Fibroblast of skin of back (primary cell): ENCODE results near the gene BRI3BP.
"Not testable (repeated sequence)": the region's sequence is repeated elsewhere in the genome, so short reads cannot be mapped to it uniquely, and the experiment has no call there.

Experiments
- DNase-seq: peaks from one replicate; pipeline ENCODE4 v3.0.0-alpha.2; 2013

The BRI3BP gene

DNA sequence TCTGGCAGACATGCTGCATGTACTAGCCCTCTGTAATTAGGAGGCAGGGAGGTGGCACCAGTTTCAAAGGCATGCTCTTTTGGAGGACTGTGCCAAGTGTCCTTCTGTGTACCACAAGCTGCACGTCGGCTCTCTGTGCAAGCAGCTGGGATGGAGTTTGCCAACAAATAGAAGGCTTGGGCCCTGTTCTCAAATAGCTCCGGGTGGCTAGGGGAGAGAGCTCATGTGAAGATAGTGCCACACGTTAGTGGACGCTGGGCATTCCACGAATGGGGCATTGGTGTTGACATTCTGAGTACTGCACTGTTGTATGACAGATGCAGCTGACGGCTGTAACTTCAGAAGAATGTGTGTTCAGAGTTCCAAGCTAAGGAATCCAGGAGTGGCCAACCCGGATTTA lies 76.2 kb downstream of the BRI3BP start:
- DNase-seq, result no peak

DNA sequence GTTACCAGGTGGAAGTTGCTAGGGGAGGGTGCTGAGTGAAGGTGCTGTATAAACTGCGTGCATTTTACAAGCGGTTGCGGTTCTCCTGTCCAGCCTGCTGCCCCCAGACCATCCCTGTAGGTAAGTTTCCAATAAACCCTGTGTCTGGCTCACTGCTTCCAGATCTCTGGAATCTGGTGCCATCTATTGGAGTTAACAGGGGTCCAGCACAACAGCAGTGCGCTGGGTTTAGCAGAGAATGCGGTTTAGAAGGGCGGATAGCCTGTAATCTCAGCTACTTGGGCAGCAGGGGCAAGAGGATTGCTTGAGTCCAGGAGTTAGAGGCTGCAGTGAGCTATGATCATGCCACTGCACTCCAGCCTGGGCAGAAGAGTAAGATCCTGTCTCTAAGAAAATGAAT lies 76.7 kb downstream of the BRI3BP start:
- DNase-seq, result no peak

DNA sequence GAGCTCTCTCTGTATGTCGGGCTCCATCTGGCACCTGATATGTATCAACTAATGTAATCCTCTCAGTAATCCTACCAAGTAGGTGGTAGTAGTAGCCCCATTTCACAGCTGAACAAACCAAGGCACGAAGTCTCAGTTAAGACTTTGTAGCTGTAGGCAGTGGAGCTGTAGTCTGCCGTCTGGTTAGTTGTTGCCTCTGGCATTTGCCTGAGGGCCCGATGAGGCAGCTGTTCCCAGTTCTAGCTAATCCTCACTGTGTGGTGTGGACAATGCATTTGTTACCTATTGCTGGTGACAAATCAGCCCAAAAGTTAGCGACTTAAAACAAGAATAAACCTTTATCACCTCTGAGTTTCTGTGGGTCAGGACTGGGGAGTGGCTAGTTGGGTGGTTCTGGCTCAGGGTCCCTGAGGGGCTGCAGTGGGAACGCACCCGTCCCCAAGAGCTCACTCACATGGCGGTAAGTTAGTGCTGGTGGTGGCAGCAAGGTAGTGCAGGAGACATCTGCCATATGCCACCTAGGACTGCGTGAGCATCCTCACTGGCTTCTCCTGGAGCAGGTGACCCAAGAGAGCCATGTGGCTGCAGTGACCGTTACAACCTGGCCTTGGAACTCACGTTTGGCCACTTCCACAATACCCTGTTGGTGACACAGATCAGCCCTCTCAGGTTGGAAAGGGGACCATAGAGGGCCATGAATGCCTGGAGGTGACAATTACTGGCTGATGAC lies 77.4 kb downstream of the BRI3BP start:
- no peak for DNase-seq

DNA sequence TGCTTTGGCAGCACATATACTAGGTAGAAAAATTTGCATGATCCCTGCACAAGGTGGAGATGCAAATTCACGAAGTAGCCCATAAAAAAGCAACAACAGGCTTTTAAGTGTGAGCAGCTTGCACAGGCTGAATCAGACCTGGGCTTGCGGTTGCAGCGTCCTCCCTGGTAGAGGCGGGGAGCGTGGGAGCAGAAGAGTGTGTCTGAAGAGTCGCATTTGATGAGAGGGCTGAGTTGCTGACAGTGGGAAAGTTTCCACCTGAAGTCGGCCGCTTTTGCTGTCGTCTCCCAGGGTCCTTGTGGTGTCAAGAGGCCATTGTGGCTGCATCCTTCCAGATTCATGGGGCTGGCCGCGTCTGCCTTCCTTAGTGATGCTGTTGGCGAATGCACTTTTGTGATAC lies 78.0 kb downstream of the BRI3BP start:
- no peak for DNase-seq

DNA sequence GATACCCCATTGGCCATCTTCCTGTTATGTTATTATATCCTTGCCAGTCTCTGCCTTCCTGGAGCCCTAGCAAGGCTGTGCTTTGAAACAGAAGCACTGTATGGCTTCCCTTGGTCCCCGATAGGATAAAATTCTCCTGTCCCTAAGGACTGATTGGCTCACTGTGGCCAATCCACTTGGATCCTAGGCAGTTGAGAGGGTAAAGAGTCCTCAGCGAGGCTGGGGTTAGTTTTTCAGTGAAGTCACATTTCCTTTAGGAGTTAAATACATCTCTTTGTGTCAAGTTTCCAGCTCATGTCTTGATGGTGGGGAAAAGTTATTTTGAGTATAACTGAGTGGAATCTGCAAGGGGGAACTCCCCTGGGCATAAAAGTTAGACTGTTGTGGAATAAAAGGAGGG lies 79.1 kb downstream of the BRI3BP start:
- no peak for DNase-seq

DNA sequence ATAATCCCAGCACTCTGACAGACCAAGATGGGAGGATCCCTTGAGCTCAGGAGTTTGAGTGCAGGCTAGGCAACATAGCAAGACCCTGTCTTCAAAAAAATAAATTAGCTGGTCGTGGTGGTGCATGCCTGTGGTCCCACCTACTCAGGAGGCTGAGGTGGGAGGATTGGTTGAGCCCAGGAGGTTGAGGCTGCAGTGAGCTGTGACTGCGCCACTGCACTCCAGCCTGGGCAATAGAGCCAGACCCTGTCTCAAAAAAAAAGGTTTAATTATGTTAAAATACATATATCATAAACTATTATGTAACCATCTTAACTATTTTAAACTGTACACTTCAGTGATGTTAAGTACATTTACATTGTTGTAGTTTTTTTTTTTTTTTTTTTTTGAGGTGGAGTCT lies 80.8 kb downstream of the BRI3BP start:
- DNase-seq, result not testable (repeated sequence)

DNA sequence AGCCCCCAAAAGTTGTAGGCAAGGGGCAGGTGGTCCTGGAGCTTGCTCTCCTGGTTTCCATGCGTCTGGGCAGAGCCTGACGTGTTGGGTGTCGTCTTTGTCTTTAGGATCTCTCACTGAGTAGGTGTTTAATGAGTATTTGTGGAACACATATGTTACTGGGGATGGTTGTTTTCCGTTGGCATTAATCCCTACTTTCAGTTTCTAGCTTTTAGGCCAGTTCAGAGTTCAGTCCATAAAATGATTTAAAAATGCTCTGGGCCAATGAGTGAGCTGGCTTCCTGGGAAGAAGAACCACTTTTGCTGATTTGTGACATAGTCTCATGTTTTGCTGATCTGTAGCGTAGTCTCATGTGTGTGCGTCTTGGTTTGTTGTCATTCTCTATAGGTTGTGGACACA lies 82.7 kb downstream of the BRI3BP start:
- no peak for DNase-seq

DNA sequence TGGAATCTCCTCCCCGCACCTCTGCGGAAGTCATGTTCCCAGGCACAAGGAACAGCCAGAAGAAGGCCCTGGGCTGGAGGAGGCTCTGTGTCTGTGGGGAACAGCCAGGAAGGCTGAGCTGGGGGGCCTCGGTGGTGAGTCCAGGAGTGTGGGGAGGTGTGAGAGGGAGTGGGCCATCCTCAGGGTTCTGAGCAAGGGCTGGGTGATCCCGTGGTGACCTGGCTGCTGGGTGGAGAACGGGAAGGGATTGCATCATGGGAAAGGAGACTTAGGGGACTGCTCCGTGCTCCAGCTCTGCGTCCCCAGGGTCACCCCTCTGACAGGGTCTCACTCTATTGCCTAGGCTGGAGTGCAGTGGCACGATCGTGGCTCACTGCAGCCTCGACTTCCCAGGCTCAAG lies 85.6 kb downstream of the BRI3BP start:
- DNase-seq, result no peak

DNA sequence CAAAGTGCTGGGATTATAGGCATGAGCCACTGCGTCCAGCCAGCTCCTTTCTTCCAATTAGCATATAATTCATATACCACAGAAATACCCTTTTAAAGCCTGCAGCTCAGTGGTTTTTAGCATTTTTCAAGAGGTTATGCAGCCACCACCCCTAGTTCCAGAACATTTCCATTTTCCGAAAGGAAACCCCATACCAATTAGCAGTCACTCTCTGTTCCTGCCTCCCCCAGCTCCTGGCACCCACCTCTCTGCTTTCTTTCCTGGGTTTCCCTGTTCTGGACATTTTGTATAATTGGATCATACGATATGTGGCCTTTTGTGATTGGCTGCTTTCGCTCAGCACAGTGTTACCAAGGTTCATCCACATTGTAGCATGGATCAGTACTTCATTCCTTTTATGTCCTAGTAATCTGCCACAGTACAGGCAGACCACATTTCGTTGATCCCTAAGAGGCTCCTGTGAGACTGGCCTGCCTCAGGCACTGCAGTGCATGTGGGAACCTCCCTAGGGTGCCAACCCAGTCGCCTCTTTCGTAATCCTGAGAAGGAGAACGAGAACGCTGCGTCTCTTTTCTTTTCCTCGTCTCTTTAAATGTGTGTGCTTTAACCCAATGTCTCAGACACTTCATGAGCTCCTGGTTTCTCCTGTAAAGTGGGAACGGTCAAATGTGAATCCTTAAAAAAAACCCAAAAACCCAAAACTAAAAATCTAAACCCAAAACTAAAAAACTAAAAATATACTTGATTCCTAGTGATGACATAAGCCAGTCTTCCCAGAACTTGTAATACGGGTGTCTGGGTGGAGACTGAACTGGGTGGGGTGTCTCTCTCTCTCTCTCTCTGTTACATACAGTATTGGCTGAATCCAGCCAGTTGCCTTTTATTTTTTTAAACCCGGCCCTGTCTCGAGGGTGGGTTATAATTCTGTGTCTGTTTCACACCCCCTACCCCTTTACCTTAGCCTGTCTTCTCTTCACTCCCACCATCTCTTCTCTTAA lies 86.5 kb downstream of the BRI3BP start:
- no peak for DNase-seq
